ENCODE data around the gene CFAP57.

Gene CFAP57

DNA sequence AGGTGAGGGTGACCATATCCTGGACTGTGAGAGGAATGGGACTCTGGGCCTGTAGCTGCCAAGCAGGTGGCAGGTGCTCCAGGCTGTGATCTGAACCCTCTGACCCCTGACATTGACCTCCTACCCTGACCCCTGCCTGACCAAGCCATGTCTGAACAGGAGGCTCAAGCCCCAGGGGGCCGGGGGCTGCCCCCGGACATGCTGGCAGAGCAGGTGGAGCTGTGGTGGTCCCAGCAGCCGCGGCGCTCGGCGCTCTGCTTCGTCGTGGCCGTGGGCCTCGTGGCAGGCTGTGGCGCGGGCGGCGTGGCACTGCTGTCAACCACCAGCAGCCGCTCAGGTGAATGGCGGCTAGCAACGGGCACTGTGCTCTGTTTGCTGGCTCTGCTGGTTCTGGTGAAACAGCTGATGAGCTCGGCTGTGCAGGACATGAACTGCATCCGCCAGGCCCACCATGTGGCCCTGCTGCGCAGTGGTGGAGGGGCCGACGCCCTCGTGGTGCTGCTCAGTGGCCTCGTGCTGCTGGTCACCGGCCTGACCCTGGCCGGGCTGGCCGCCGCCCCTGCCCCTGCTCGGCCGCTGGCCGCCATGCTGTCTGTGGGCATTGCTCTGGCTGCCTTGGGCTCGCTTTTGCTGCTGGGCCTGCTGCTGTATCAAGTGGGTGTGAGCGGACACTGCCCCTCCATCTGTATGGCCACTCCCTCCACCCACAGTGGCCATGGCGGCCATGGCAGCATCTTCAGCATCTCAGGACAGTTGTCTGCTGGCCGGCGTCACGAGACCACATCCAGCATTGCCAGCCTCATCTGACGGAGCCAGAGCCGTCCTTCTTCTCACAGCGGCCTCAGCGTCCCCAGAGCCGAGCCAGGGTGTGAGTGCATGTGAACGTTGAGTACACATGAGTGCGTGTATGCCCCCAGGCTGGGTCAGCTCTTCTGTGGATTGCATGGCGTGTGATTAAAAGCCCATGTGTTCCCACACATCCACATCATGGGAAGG, 100.7 kb downstream of the CFAP57 start:
- TF ChIP-seq CTCF (IDR thresholded peaks at IDR 0.05; ENCODE audit: low read depth, low read length): no peak
- H3K4me3 ChIP-seq (ENCODE audit: low read depth, low read length): no peak overlapping the region

- no peak for TF ChIP-seq CTCF (IDR thresholded peaks at IDR 0.05; ENCODE audit: low read depth, low read length)
Measured at GRCh38 chr1:43273708-43274107, 101.6 kb downstream of the CFAP57 start.

GRCh38 chr1:43274125-43274803, 102.1 kb downstream of the CFAP57 start:
- TF ChIP-seq CTCF (IDR thresholded peaks at IDR 0.05; ENCODE audit: low read depth, low read length): no peak
- no peak overlapping the region for H3K4me3 ChIP-seq (ENCODE audit: low read depth, low read length)

More at GRCh38 chr1:43273708-43274107, 101.6 kb downstream of the CFAP57 start:
- no peak overlapping the region for H3K4me3 ChIP-seq (ENCODE audit: low read depth, low read length)

GRCh38 chr1:43274804-43275180, 102.7 kb downstream of the CFAP57 start:
- no peak overlapping the region for H3K4me3 ChIP-seq (ENCODE audit: low read depth, low read length)
- no peak for TF ChIP-seq CTCF (IDR thresholded peaks at IDR 0.05; ENCODE audit: low read depth, low read length)

- H3K4me3 ChIP-seq (ENCODE audit: low read depth, low read length): no peak overlapping the region
- TF ChIP-seq CTCF (IDR thresholded peaks at IDR 0.05; ENCODE audit: low read depth, low read length): no peak
Measured at GRCh38 chr1:43275826-43276620, 103.9 kb downstream of the CFAP57 start.

DNA sequence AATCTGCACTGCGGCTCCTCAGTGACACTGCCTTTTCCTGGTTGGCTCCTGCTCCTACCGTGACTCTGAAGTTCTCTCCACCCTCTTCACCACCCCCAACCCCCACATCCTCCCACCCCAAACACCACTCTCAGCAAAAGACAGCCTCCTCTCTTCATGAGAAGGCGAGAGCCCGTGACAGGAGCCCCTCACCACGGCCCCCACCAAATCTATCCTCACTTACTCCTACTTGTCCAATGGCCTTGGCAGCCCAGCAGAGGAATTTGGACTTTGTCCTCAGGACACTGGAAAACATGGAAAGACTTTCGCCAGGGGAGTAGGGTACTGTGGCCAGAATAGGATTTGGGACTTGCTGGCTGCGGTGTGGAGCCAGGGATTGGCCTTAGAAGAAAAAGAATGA, 104.5 kb downstream of the CFAP57 start:
- H3K4me3 ChIP-seq (ENCODE audit: low read depth, low read length): no peak overlapping the region
- no peak for TF ChIP-seq CTCF (IDR thresholded peaks at IDR 0.05; ENCODE audit: low read depth, low read length)
